ENCODE measurements around the gene ZKSCAN3.

- TF ChIP-seq BHLHE40 (IDR thresholded peaks at IDR 0.05; ENCODE audit: borderline replicate concordance) (no peak), ELF4 (IDR thresholded peaks at IDR 0.05) (no peak), SUZ12 (IDR thresholded peaks at IDR 0.05) (no peak), TARDBP (IDR thresholded peaks at IDR 0.05) (no peak)
These were observed 20.7 kb downstream of the ZKSCAN3 start for GRCh38 chr6:28370440-28370839.

Measured in HEK293T (cell line).